GM12872 (cell line): Measurements from ENCODE around the gene HTR4.

Experiments
- TF ChIP-seq, protein P1 (sequence below): IDR thresholded peaks from 3 replicates; pipeline ENCODE4 v1.5.1; 2011; ENCODE audit warnings: low read depth, mild to moderate bottlenecking, low read length, moderate library complexity; ENCODE audit not compliant: insufficient read depth

Gene HTR4

DNA sequence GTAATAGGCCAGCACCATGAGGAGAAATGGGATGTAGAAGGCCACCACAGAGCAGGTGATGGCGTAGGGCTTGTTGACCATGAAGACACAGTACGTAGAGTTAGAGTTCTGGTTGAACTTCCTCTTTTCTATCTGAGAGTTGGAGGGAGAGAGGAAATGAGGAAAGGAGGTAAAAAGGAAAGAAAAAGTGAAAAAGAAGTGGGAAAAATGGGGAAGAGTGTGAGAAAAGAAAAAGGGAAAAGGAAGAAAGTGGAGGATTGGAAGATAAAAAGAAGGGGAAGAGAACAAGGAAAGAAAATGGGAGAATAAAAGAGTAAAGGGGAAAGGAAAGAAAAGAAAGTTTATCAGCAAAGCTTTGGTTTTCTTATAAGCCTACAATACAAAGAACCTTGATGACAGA lies 144.4 kb downstream of the HTR4 start:
- TF ChIP-seq, protein P1, sequence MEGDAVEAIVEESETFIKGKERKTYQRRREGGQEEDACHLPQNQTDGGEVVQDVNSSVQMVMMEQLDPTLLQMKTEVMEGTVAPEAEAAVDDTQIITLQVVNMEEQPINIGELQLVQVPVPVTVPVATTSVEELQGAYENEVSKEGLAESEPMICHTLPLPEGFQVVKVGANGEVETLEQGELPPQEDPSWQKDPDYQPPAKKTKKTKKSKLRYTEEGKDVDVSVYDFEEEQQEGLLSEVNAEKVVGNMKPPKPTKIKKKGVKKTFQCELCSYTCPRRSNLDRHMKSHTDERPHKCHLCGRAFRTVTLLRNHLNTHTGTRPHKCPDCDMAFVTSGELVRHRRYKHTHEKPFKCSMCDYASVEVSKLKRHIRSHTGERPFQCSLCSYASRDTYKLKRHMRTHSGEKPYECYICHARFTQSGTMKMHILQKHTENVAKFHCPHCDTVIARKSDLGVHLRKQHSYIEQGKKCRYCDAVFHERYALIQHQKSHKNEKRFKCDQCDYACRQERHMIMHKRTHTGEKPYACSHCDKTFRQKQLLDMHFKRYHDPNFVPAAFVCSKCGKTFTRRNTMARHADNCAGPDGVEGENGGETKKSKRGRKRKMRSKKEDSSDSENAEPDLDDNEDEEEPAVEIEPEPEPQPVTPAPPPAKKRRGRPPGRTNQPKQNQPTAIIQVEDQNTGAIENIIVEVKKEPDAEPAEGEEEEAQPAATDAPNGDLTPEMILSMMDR: no peak

DNA sequence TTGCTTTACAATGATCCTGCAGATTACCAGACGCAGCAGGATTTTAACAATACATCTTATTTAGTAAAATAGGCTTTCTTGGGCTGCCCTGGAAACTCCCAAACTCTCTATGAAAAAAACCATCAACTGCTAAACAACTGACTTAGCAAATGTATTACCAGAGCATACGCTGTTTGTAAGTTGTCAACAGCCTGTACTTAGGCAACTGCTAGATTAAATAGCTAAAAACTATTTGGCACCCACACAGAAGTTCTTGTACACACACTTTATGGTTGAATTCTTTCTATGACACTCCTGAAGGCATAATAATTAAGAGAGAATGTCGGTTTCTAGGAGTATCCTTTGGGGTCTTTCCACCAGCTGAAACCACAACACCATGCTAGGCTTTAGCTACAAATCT lies 146.7 kb downstream of the HTR4 start:
- TF ChIP-seq, protein P1: no peak

DNA sequence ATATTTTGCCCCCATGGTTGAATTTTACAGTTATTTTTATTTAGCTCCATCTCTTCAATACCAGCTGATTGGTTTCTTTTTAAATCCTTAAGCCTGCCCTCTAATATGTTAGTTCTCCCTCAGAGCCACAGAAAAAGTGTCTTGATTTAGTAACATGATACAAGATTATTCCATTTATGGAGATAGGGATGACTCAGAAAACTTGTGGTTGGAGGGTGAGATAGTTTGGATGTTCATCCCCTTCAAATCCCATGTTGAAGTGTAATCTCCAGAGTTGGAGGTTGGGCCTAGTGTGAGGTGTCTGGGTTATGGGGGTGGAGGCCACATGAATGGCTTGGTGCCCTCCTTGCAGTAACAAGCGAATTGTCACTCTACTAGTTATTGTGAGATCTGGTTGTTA lies 154.9 kb downstream of the HTR4 start:
- TF ChIP-seq, protein P1: no peak

DNA sequence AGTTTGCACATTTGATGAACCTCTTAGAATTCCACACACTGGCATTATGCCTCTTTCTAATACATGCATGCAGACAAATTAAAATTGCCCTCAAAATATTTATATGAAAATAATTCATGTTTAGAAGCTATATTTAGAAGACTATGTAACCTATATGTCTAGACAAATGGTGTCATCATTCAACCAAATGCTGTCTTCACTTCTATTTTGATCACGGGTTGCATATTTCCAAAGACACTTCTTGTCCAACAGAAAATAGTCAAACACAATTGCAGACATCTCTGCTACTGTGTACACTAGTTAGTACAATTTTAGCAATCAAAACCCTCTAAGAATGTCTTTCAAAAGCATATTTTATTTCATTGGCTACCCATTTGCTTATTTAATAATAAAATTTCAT lies 156.6 kb downstream of the HTR4 start:
- TF ChIP-seq, protein P1: no peak

DNA sequence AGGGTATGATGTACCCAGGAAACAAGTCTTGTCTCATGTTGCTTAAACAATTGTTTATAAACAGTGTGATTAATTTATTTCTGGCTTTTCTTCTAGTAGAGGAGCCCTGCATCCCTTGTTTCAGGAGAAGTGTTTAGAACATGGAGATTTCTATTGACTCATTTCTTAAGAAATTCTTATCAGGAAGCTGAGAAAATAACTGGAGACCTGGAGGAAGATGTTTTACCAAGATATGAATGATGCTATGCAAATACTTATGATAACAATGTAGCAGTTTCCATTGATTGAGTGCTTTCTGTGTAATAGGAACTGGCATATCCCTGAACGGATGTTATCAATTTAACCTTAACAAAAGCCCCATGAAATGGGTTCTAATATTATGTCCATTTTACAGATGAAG lies 162.0 kb downstream of the HTR4 start:
- TF ChIP-seq, protein P1: no peak

DNA sequence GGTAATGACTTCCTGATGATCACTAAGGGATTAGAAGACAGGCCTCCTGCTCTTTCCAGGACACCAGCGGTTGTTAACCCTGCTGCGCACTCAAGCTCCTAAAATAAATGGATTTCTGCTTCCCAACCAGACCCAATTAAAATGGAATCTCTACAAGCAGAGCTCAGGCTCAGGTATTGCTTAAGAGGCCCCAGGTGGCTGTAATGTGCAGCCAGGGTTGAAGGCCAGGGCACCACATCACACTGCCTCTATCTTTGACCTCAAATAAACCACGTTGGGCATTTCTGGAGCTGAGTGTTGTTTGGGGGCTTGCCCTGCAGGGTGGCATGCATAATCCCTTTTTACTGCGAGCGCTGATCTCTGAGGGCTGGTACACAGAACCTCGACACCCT lies 162.5 kb downstream of the HTR4 start:
- TF ChIP-seq, protein P1: no peak

DNA sequence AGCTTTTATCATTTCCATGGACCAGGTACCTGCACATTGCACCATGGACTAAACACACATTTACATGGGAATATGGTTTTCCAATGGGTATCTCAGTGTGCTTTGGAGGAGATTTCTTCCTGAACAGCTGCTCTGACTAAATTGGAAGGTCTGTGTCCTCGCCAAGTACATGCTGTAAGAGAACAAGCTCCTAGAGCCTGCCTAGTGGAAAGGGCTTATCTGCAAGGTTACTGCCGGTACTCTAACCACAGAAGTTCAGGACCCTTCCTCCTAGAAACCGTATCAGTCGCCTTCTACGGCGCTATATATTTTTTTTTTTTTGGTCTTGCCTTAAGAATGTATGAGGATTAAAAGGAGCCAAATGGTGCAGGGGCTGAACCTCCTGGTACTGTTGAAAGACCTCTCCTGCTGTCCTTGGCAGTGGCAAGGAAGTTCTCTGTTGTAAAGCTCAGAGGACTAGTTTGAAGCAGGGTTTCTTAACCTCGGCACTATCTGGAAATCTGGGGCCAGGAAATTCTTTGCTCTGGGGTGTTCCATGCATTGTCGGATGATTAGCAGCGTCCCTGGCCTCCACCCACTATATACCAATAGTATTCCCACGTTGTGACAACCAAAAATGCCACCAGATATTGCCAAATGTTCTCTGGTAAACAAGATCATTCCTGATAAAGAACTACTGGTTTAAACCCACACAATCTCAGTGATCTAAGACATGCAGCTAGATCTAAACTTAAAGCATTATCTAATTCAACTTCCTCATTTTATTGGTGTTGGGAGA lies 163.1 kb downstream of the HTR4 start:
- TF ChIP-seq, protein P1: no peak
